A673 (cell line): ENCODE measurements around the gene ZNF587.
"Not testable (repeated sequence)": the region's sequence is repeated elsewhere in the genome, so short reads cannot be mapped to it uniquely, and the experiment has no call there.

Experiments
- CTCF ChIP-seq: fragments of 300-800, 200-600 bp; sonication (generic); conservative IDR thresholded peaks from 2 replicates; pipeline ENCODE4 v1.5.1; 2017; ENCODE audit warnings: low read depth, mild to moderate bottlenecking, antibody characterized with exemption, low read length, moderate library complexity, mixed read lengths
- EZH2 ChIP-seq: fragments of 200-600 bp; sonication (generic); IDR thresholded peaks from 2 replicates; pipeline ENCODE4 v1.6.1; 2017; ENCODE audit warnings: borderline replicate concordance, low read depth, mild to moderate bottlenecking, mixed read lengths, antibody characterized with exemption, low read length; ENCODE audit not compliant: poor library complexity, severe bottlenecking

- not testable (repeated sequence) for TF ChIP-seq CTCF, EZH2
These were observed 24.5 kb downstream of the ZNF587 start for GRCh38 chr19:57873883-57874799.
